ENCODE measurements around the gene FNDC8. TPM values are rescaled to one million over a fixed set of nuclear protein-coding genes. Genes with fewer than 3 reads are reported as not detected.

Gene FNDC8
- total RNA-seq, 1 experiment from 2014 or later, result not detected

- CTCF ChIA-PET, result no interaction called here
- Histone ChIP-seq H3F3A (ENCODE audit: insufficient read depth, low read depth) (peaks cover 4% of the 10 kb centered on the region; the same call in 1 of the 2 replicates), H3K79me2 (ENCODE audit: low read depth) (no peaks in the 10 kb centered on the region), H2AFZ (no peak overlapping the region), H3K27ac (no peak overlapping the region), H3K9me2 (ENCODE audit: insufficient read depth) (no peaks in the 10 kb centered on the region), H4K20me1 (ENCODE audit: insufficient read depth) (0 out of 2 replicates have a peak, but pooled peaks cover 4% of the 10 kb centered on the region), H3K27me3 (ENCODE audit: insufficient read depth, low read depth) (no peaks in the 10 kb centered on the region), H3K4me2 (no peak overlapping the region), H3K9me3 (ENCODE audit: insufficient read depth, low read depth) (no peaks in the 10 kb centered on the region), H3K4me3 (no peak overlapping the region), H3K4me1 (replicated peaks; ENCODE audit: insufficient read depth) (no peaks in the 10 kb centered on the region), H3K36me3 (ENCODE audit: low read depth) (peaks cover 14% of the 10 kb centered on the region; the same call in 1 of the 2 replicates)
- no peak for DNase-seq
- POLR2A ChIA-PET (ENCODE audit: unreplicated experiment), result no interaction called here
- TF ChIP-seq CTCF (conservative IDR thresholded peaks at IDR 0.05) (no peak), EZH2 (IDR thresholded peaks at IDR 0.05; ENCODE audit: low read depth) (no peak)
- intact Hi-C loops (cut with micrococcal nuclease; ENCODE audit: unreplicated experiment), result loop anchor here (10.0 kb wide), 1 partner anchor 613 kb away; no protein-coding TSS in a partner anchor
- no TSS peak for BruUV-seq (replicated peaks)
These were observed 10.7 kb downstream of the FNDC8 start for GRCh38 chr17:35132099-35132498.

- Histone ChIP-seq H4K20me1 (ENCODE audit: insufficient read depth) (0 out of 2 replicates have a peak, but pooled peaks cover 4% of the 10 kb centered on the region), H3K27ac (no peak overlapping the region), H3K4me2 (no peak overlapping the region), H3K79me2 (ENCODE audit: low read depth) (no peaks in the 10 kb centered on the region), H3K4me1 (replicated peaks; ENCODE audit: insufficient read depth) (no peaks in the 10 kb centered on the region), H3K9me2 (ENCODE audit: insufficient read depth) (no peaks in the 10 kb centered on the region), H3K4me3 (no peak overlapping the region), H3K9me3 (ENCODE audit: insufficient read depth, low read depth) (no peaks in the 10 kb centered on the region), H2AFZ (no peak overlapping the region), H3F3A (ENCODE audit: insufficient read depth, low read depth) (peaks cover 4% of the 10 kb centered on the region; the same call in 1 of the 2 replicates), H3K27me3 (ENCODE audit: insufficient read depth, low read depth) (no peaks in the 10 kb centered on the region), H3K36me3 (ENCODE audit: low read depth) (peaks cover 14% of the 10 kb centered on the region; the same call in 1 of the 2 replicates)
- CTCF ChIA-PET, result no interaction called here
- no peak for DNase-seq
- no TSS peak for BruUV-seq (replicated peaks)
- intact Hi-C loops (cut with micrococcal nuclease; ENCODE audit: unreplicated experiment), result loop anchor here (10.0 kb wide), 1 partner anchor 612 kb away; no protein-coding TSS in a partner anchor
- POLR2A ChIA-PET (ENCODE audit: unreplicated experiment), result no interaction called here
- TF ChIP-seq EZH2 (IDR thresholded peaks at IDR 0.05; ENCODE audit: low read depth), result no peak
- TF ChIP-seq CTCF (conservative IDR thresholded peaks at IDR 0.05), result no peak
These were observed 11.6 kb downstream of the FNDC8 start for GRCh38 chr17:35132816-35133550.

GRCh38 chr17:35135322-35135721, 13.9 kb downstream of the FNDC8 start:
- ChIA-PET POLR2A (ENCODE audit: unreplicated experiment) (no interaction called here), CTCF (no interaction called here)
- peaks cover 14% of the 10 kb centered on the region; the same call in 1 of the 2 replicates for H3K36me3 ChIP-seq (ENCODE audit: low read depth)
- TF ChIP-seq EZH2 (IDR thresholded peaks at IDR 0.05; ENCODE audit: low read depth) (no peak), CTCF (conservative IDR thresholded peaks at IDR 0.05) (no peak)
- H3K9me2 ChIP-seq (ENCODE audit: insufficient read depth), result no peaks in the 10 kb centered on the region
- H2AFZ ChIP-seq, result no peak overlapping the region
- no peaks in the 10 kb centered on the region for H3K9me3 ChIP-seq (ENCODE audit: insufficient read depth, low read depth)
- BruUV-seq (replicated peaks), result no TSS peak
- H3K27me3 ChIP-seq (ENCODE audit: insufficient read depth, low read depth), result no peaks in the 10 kb centered on the region
- H3K4me3 ChIP-seq, result no peak overlapping the region
- intact Hi-C loops (cut with micrococcal nuclease; ENCODE audit: unreplicated experiment), result loop anchor here (10.0 kb wide), 1 partner anchor 609 kb away; no protein-coding TSS in a partner anchor
- H4K20me1 ChIP-seq (ENCODE audit: insufficient read depth), result no peaks in the 10 kb centered on the region
- H3K27ac ChIP-seq, result no peak overlapping the region
- no peaks in the 10 kb centered on the region for H3K4me1 ChIP-seq (replicated peaks; ENCODE audit: insufficient read depth)
- peaks cover 6% of the 10 kb centered on the region for H3K79me2 ChIP-seq (ENCODE audit: low read depth)
- peaks cover 4% of the 10 kb centered on the region; the same call in 1 of the 2 replicates for H3F3A ChIP-seq (ENCODE audit: insufficient read depth, low read depth)
- H3K4me2 ChIP-seq, result no peak overlapping the region
- no peak for DNase-seq
